Loucy (cell line): ENCODE data around the gene BRD1.
A peak's percentile ranks its signal among the peaks of the same experiment; 100 is the strongest.

Source experiments
- H2AFZ ChIP-seq: fragments of 200-600 bp; sonication (generic); 2 replicates; pipeline ENCODE4 v1.6.0; 2016; ENCODE audit warnings: antibody characterized with exemption, mild to moderate bottlenecking, low read length, moderate library complexity
- H3F3A ChIP-seq: fragments of 200-600 bp; 2 replicates; pipeline ENCODE4 v1.6.0; 2016; ENCODE audit warnings: antibody characterized with exemption, low read depth, mild to moderate bottlenecking
- H3K27me3 ChIP-seq: fragments of 200-600 bp; sonication (generic); 2 replicates; pipeline ENCODE4 v1.6.1; 2014; ENCODE audit warnings: low read length, mild to moderate bottlenecking; ENCODE audit not compliant: insufficient read depth, poor library complexity, severe bottlenecking
- H3K36me3 ChIP-seq: fragments of 200-600 bp; sonication (generic); 2 replicates; pipeline ENCODE4 v1.6.1; 2016; ENCODE audit warnings: low read length; ENCODE audit not compliant: insufficient read depth
- H3K4me1 ChIP-seq: fragments of 200-600 bp; sonication (generic); 2 replicates; pipeline ENCODE4 v1.5.1; 2014; ENCODE audit warnings: low read length, mild to moderate bottlenecking; ENCODE audit not compliant: insufficient read depth, poor library complexity, severe bottlenecking
- H3K4me2 ChIP-seq: fragments of 200-600 bp; sonication (generic); 2 replicates; pipeline ENCODE4 v1.6.0; 2014; ENCODE audit warnings: antibody characterized with exemption, low read length, low read depth, mild to moderate bottlenecking; ENCODE audit not compliant: poor library complexity, severe bottlenecking
- H3K4me3 ChIP-seq: fragments of 200-600 bp; sonication (generic); 2 replicates; pipeline ENCODE4 v1.5.1; 2014; ENCODE audit warnings: low read length, mild to moderate bottlenecking, mixed read lengths; ENCODE audit not compliant: poor library complexity, severe bottlenecking
- H3K79me2 ChIP-seq: fragments of 200-600 bp; sonication (generic); 2 replicates; pipeline ENCODE4 v1.6.1; 2014; ENCODE audit warnings: low read length; ENCODE audit not compliant: insufficient read depth
- H3K9ac ChIP-seq: fragments of 200-600 bp; sonication (generic); 2 replicates; pipeline ENCODE4 v1.6.0; 2014; ENCODE audit warnings: mild to moderate bottlenecking, low read depth, low read length, moderate library complexity; ENCODE audit not compliant: poor library complexity, severe bottlenecking
- H3K9me2 ChIP-seq: fragments of 200-600 bp; sonication (generic); replicated peaks from 2 replicates; pipeline ENCODE4 v1.6.1; 2016; ENCODE audit warnings: low read depth, low read length, mixed read lengths
- H3K9me3 ChIP-seq: fragments of 200-600 bp; sonication (generic); 2 replicates; pipeline ENCODE4 v1.6.1; 2014; ENCODE audit warnings: mild to moderate bottlenecking, antibody characterized with exemption, low read length, low read depth; ENCODE audit not compliant: insufficient read depth
- H4K20me1 ChIP-seq: fragments of 200-600 bp; sonication (generic); 2 replicates; pipeline ENCODE4 v1.6.0; 2014; ENCODE audit warnings: antibody characterized with exemption, low read length, mild to moderate bottlenecking; ENCODE audit not compliant: insufficient read depth, poor library complexity, severe bottlenecking
- EZH2phosphoT487 ChIP-seq: fragments of 200-600 bp; IDR thresholded peaks from 2 replicates; pipeline ENCODE4 v1.6.1; 2018; ENCODE audit warnings: antibody characterized with exemption, mild to moderate bottlenecking, moderate library complexity, borderline replicate concordance
- TF ChIP-seq, protein P1 (sequence below): fragments of 200-600 bp; sonication (generic); conservative IDR thresholded peaks from 2 replicates; pipeline ENCODE4 v1.5.1; 2014; ENCODE audit warnings: mild to moderate bottlenecking, antibody characterized with exemption, low read length

BRD1 gene

DNA sequence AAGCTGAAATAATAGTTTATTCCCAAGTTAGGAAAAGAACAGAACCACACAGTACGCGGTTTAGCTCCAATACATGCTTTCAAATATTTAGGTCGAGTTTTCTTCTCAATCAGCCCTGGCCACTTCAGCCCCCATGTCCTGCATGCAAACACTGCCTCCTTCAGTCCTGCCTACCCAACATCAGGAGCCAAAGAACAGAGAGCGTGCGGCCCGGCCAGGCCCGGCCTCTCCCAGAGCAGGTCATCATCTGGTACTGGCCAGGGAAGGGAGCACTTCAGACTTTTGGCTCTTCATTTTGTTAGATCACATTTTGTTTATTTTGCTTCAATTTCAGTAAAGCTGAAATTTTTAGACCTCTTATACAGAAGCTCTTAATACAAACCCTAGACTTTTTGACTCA, 6.7 kb downstream of the BRD1 start:
- no peaks in the 10 kb centered on the region for H3K27me3 ChIP-seq
- H2AFZ ChIP-seq: no peak overlapping the region
- H3K4me1 ChIP-seq: peaks cover 66% of the 10 kb centered on the region
- peaks cover 100% of the 10 kb centered on the region for H3K79me2 ChIP-seq
- no peaks in the 10 kb centered on the region for H3K9me3 ChIP-seq
- peak overlapping the region; percentile 82 for H3K4me3 ChIP-seq
- H3K9me2 ChIP-seq: no peaks in the 10 kb centered on the region
- H3K36me3 ChIP-seq: peaks cover 71% of the 10 kb centered on the region
- H3K9ac ChIP-seq: peak overlapping the region; percentile 44
- peak overlapping the region; percentile 97 for H3K4me2 ChIP-seq
- peaks cover 98% of the 10 kb centered on the region for H4K20me1 ChIP-seq
- TF ChIP-seq, protein P1, sequence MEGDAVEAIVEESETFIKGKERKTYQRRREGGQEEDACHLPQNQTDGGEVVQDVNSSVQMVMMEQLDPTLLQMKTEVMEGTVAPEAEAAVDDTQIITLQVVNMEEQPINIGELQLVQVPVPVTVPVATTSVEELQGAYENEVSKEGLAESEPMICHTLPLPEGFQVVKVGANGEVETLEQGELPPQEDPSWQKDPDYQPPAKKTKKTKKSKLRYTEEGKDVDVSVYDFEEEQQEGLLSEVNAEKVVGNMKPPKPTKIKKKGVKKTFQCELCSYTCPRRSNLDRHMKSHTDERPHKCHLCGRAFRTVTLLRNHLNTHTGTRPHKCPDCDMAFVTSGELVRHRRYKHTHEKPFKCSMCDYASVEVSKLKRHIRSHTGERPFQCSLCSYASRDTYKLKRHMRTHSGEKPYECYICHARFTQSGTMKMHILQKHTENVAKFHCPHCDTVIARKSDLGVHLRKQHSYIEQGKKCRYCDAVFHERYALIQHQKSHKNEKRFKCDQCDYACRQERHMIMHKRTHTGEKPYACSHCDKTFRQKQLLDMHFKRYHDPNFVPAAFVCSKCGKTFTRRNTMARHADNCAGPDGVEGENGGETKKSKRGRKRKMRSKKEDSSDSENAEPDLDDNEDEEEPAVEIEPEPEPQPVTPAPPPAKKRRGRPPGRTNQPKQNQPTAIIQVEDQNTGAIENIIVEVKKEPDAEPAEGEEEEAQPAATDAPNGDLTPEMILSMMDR: peak; percentile 44
- no peak for TF ChIP-seq EZH2phosphoT487
- H3F3A ChIP-seq: no peaks in the 10 kb centered on the region

DNA sequence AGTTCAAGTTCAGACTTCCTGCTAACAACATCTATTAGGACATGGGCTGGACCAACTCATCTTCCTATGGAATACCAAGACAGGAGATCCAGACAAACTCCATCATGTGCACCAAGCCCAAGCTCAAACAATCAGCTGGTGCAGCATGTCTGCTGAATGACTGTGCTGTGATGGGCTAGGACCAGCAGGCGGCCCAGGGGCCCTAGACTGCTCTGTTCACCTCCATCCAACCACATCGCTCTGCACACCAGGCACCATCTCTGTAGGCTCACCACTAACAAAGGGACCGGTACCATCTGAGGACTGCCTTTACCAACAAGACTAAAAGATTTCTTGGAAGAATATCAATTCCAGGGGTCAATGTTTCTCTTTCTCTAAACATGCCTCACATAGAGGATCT, 10.3 kb downstream of the BRD1 start:
- Histone ChIP-seq H3K27me3 (no peaks in the 10 kb centered on the region), H3K4me1 (peaks cover 45% of the 10 kb centered on the region), H3K9me3 (no peaks in the 10 kb centered on the region)

DNA sequence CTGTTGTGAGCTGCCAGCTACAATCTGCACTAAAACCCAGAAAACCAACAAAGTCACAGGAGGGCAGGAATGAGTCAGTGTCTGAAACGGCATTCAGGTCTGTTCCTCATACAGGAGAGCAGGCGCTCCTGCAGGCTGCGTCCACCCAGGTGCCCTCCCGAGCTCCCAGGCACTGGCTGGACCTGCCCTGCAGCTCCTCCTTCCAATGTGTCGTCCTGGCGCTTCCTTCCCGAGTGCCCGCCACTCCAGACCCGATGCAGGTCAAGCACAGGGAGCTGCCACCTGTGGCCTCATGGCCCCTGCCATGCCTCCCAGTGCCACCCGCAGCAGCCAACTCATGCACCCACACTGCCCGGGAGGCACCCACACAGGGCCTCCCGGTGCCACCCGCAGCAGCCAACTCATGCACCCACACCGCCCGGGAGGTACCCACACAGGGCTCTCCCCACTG, 12.0 kb downstream of the BRD1 start:
- Histone ChIP-seq H3K79me2 (peaks cover 100% of the 10 kb centered on the region), H3K4me2 (peak overlapping the region; percentile 39), H3K9me2 (no peaks in the 10 kb centered on the region), H3K9ac (no peak overlapping the region), H3K36me3 (peaks cover 69% of the 10 kb centered on the region), H3K4me1 (peaks cover 50% of the 10 kb centered on the region), H3K9me3 (no peaks in the 10 kb centered on the region), H4K20me1 (peaks cover 98% of the 10 kb centered on the region), H3F3A (no peaks in the 10 kb centered on the region; the same call in 1 of the 2 replicates), H3K4me3 (no peak overlapping the region), H3K27me3 (no peaks in the 10 kb centered on the region), H2AFZ (no peak overlapping the region)
- TF ChIP-seq, protein P1: no peak
- TF ChIP-seq EZH2phosphoT487: no peak

More for the DNA sequence above, 10.3 kb downstream of the BRD1 start:
- Histone ChIP-seq H3F3A (no peaks in the 10 kb centered on the region), H4K20me1 (peaks cover 96% of the 10 kb centered on the region), H3K9me2 (no peaks in the 10 kb centered on the region), H2AFZ (no peak overlapping the region), H3K9ac (no peak overlapping the region), H3K4me2 (peak overlapping the region; percentile 39), H3K36me3 (peaks cover 74% of the 10 kb centered on the region), H3K79me2 (peaks cover 100% of the 10 kb centered on the region), H3K4me3 (no peak overlapping the region)
- TF ChIP-seq, protein P1: no peak; the same call in 1 of the 2 replicates
- TF ChIP-seq EZH2phosphoT487: no peak
